ENCODE data around the gene ITPR1.

Gene ITPR1

GRCh38 chr3:4531478-4532025, 38.4 kb downstream of the ITPR1 start:
- ChIA-PET CTCF (interaction anchor here (1.5 to 7.2 kb wide), 6 partner anchors 9 to 57 kb away, joined by 4 to 53 read pairs (median 5); no protein-coding TSS in a partner anchor), POLR2A (interaction anchor here (0.8 kb wide), 1 partner anchor 38 kb away, joined by 3 read pairs; the partner anchor contains the start of gene ITPR1)
- Histone ChIP-seq H3K27ac (ENCODE audit: insufficient read depth in 1 of 2, low read depth in 1 of 2, low read length in 2 of 2, poor library complexity in 1 of 2, severe bottlenecking in 2 of 2) (no peak overlapping the region), H3K36me3 (ENCODE audit: control insufficient read depth in 4 of 4, insufficient read depth in 4 of 4, low read length in 3 of 4) (peaks cover 0 to 6% (median 1%) of the 10 kb centered on the region in 4 experiments), H3K4me3 (ENCODE audit: control insufficient read depth in 1 of 7, extremely low read depth in 1 of 7, insufficient read depth in 4 of 7, low read depth in 2 of 7, low read length in 6 of 7) (peak overlapping the region in 1 of 7 experiments; percentile 21), H3K9me3 (ENCODE audit: control extremely low read depth in 1 of 5, control insufficient read depth in 4 of 5, insufficient read depth in 2 of 5, low read depth in 1 of 5, low read length in 4 of 5) (no peaks in the 10 kb centered on the region), H3K27me3 (replicated peaks in 2 of 5; ENCODE audit: control insufficient read depth in 4 of 5, insufficient read depth in 5 of 5, low read length in 4 of 5) (no peaks in the 10 kb centered on the region), H3K4me1 (ENCODE audit: control extremely low read depth in 1 of 4, control insufficient read depth in 4 of 4, insufficient read depth in 4 of 4, low read length in 3 of 4) (peaks cover 20 to 77% (median 62%) of the 10 kb centered on the region in 4 experiments)
- peak in 2 of 3 donors; percentile 64 to 77 for DNase-seq

DNA sequence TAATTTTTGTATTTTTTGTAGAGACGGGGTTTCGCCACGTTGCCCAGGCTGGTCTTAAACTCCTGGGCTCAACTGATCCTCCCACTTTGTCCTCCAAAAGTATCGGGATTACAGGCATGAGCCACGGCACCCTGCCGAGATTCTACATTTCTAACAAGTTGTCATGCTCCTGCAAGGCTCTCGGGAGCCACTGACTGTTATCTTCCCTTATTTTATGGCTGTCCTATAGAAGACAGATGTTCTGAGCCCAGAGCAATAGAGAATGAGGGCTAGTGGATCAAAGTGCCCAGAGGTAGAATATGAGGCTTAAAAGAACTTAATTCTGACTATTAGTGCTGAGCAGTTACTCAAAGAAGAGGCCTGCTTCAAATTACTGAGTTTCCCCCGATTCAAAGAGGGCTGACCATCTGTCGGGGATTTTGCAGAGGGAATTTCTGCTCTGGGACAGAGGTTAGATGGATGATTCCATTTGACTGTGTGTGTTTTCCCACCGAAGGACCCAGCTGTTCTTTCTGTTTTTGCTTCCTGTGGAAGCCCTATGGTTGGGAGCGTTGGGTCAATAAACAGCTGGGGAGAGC, 39.5 kb downstream of the ITPR1 start:
- peaks cover 0 to 3% (median 0%) of the 10 kb centered on the region in 5 experiments for H3K9me3 ChIP-seq (ENCODE audit: control extremely low read depth in 1 of 5, control insufficient read depth in 4 of 5, insufficient read depth in 2 of 5, low read depth in 1 of 5, low read length in 4 of 5)
- no peak for DNase-seq
- peak overlapping the region in 2 of 7 experiments; percentile 8 to 57 for H3K4me3 ChIP-seq (ENCODE audit: control insufficient read depth in 1 of 7, extremely low read depth in 1 of 7, insufficient read depth in 4 of 7, low read depth in 2 of 7, low read length in 6 of 7)

GRCh38 chr3:4533489-4534443, 40.6 kb downstream of the ITPR1 start:
- Histone ChIP-seq H3K36me3 (ENCODE audit: control insufficient read depth in 4 of 4, insufficient read depth in 4 of 4, low read length in 3 of 4) (peaks cover 0 to 2% (median 0%) of the 10 kb centered on the region in 4 experiments), H3K27ac (ENCODE audit: insufficient read depth in 1 of 2, low read depth in 1 of 2, low read length in 2 of 2, poor library complexity in 1 of 2, severe bottlenecking in 2 of 2) (peak overlapping the region; percentile 69 to 83), H3K4me1 (ENCODE audit: control extremely low read depth in 1 of 4, control insufficient read depth in 4 of 4, insufficient read depth in 4 of 4, low read length in 3 of 4) (peaks cover 20 to 74% (median 59%) of the 10 kb centered on the region in 4 experiments), H3K27me3 (replicated peaks in 2 of 5; ENCODE audit: control insufficient read depth in 4 of 5, insufficient read depth in 5 of 5, low read length in 4 of 5) (no peaks in the 10 kb centered on the region), H3K9me3 (ENCODE audit: control extremely low read depth in 1 of 5, control insufficient read depth in 4 of 5, insufficient read depth in 2 of 5, low read depth in 1 of 5, low read length in 4 of 5) (peaks cover 0 to 3% (median 0%) of the 10 kb centered on the region in 5 experiments), H3K4me3 (ENCODE audit: control insufficient read depth in 1 of 7, extremely low read depth in 1 of 7, insufficient read depth in 4 of 7, low read depth in 2 of 7, low read length in 6 of 7) (peak overlapping the region in 5 of 7 experiments; percentile 16 to 57 (median 54))
- ChIA-PET POLR2A (interaction anchor here (0.6 to 1.3 kb wide), 5 partner anchors 9 to 634 kb away, joined by 3 to 7 read pairs (median 4); partner anchors contain the start of gene ITPR1), CTCF (interaction anchor here (0.7 to 7.2 kb wide), 20 partner anchors 8 to 219 kb away, joined by 3 to 53 read pairs (median 5); no protein-coding TSS in a partner anchor)
- peak; percentile 93 to 99 (median 97) for DNase-seq
- 8% methylated on average over 11 of the region's 14 CpGs for WGBS (ENCODE audit: insufficient coverage)

More for the DNA sequence above, 39.5 kb downstream of the ITPR1 start:
- H3K27me3 ChIP-seq (replicated peaks in 2 of 5; ENCODE audit: control insufficient read depth in 4 of 5, insufficient read depth in 5 of 5, low read length in 4 of 5): no peaks in the 10 kb centered on the region
- ChIA-PET CTCF (interaction anchor here (0.8 to 7.2 kb wide), 10 partner anchors 9 to 100 kb away, joined by 4 to 53 read pairs (median 7); no protein-coding TSS in a partner anchor), POLR2A (interaction anchor here (0.7 to 1.1 kb wide), 2 partner anchors 8 to 13 kb away, joined by 4 to 7 read pairs; no protein-coding TSS in a partner anchor)
- peaks cover 0 to 6% (median 0%) of the 10 kb centered on the region in 4 experiments for H3K36me3 ChIP-seq (ENCODE audit: control insufficient read depth in 4 of 4, insufficient read depth in 4 of 4, low read length in 3 of 4)
- H3K4me1 ChIP-seq (ENCODE audit: control extremely low read depth in 1 of 4, control insufficient read depth in 4 of 4, insufficient read depth in 4 of 4, low read length in 3 of 4): peaks cover 20 to 83% (median 62%) of the 10 kb centered on the region in 4 experiments
- peak overlapping the region; percentile 69 to 83 for H3K27ac ChIP-seq (ENCODE audit: insufficient read depth in 1 of 2, low read depth in 1 of 2, low read length in 2 of 2, poor library complexity in 1 of 2, severe bottlenecking in 2 of 2)
- 78% methylated on average over 11 of the region's 11 CpGs for WGBS (ENCODE audit: insufficient coverage)

- POLR2A ChIA-PET: interaction anchor here (0.7 to 1.3 kb wide), 2 partner anchors 21 to 42 kb away, joined by 3 to 7 read pairs; partner anchors contain the start of gene ITPR1
Observed at GRCh38 chr3:4534906-4535305, 41.8 kb downstream of the ITPR1 start.

DNA sequence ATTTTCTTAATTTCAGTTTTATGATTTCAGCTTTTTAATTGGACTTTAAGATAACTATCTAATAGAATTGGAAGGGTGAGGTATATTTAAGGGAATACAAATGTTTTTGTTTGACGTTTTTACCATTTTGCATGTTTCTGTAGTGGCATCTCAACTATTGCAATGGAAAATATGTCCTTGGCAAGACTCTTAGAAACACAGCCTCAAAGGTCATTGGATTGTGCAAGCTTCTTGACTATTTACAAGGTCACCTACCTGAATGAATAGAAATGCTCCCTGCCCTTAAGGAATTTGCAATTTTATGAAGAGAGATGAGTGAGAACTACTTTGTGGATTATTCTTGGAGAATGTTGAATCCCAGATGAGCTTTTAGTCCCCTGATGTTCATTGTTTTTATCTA, 43.1 kb downstream of the ITPR1 start:
- H3K27ac ChIP-seq (ENCODE audit: insufficient read depth in 1 of 2, low read depth in 1 of 2, low read length in 2 of 2, poor library complexity in 1 of 2, severe bottlenecking in 2 of 2): no peak overlapping the region
- H3K27me3 ChIP-seq (replicated peaks in 2 of 5; ENCODE audit: control insufficient read depth in 4 of 5, insufficient read depth in 5 of 5, low read length in 4 of 5): no peaks in the 10 kb centered on the region
- no peak overlapping the region for H3K4me3 ChIP-seq (ENCODE audit: control insufficient read depth in 1 of 7, extremely low read depth in 1 of 7, insufficient read depth in 4 of 7, low read depth in 2 of 7, low read length in 6 of 7)
- H3K36me3 ChIP-seq (ENCODE audit: control insufficient read depth in 4 of 4, insufficient read depth in 4 of 4, low read length in 3 of 4): no peaks in the 10 kb centered on the region
- CTCF ChIA-PET: interaction anchor here (0.9 to 7.2 kb wide), 6 partner anchors 17 to 97 kb away, joined by 3 to 53 read pairs (median 4); no protein-coding TSS in a partner anchor
- WGBS (ENCODE audit: insufficient coverage): 100% methylated on average over 1 of the region's 1 CpG
- H3K4me1 ChIP-seq (ENCODE audit: control extremely low read depth in 1 of 4, control insufficient read depth in 4 of 4, insufficient read depth in 4 of 4, low read length in 3 of 4): peaks cover 20 to 57% (median 41%) of the 10 kb centered on the region in 4 experiments
- POLR2A ChIA-PET: no interaction called here
- H3K9me3 ChIP-seq (ENCODE audit: control extremely low read depth in 1 of 5, control insufficient read depth in 4 of 5, insufficient read depth in 2 of 5, low read depth in 1 of 5, low read length in 4 of 5): peaks cover 0 to 7% (median 0%) of the 10 kb centered on the region in 5 experiments
- DNase-seq: no peak

More at GRCh38 chr3:4534906-4535305, 41.8 kb downstream of the ITPR1 start:
- peak in 1 of 3 donors; percentile 52 for DNase-seq
- Histone ChIP-seq H3K4me1 (ENCODE audit: control extremely low read depth in 1 of 4, control insufficient read depth in 4 of 4, insufficient read depth in 4 of 4, low read length in 3 of 4) (peaks cover 20 to 71% (median 54%) of the 10 kb centered on the region in 4 experiments), H3K27ac (ENCODE audit: insufficient read depth in 1 of 2, low read depth in 1 of 2, low read length in 2 of 2, poor library complexity in 1 of 2, severe bottlenecking in 2 of 2) (peak overlapping the region in 1 of 2 experiments; percentile 83), H3K4me3 (ENCODE audit: control insufficient read depth in 1 of 7, extremely low read depth in 1 of 7, insufficient read depth in 4 of 7, low read depth in 2 of 7, low read length in 6 of 7) (peak overlapping the region in 2 of 7 experiments; percentile 19 to 57), H3K27me3 (replicated peaks in 2 of 5; ENCODE audit: control insufficient read depth in 4 of 5, insufficient read depth in 5 of 5, low read length in 4 of 5) (no peaks in the 10 kb centered on the region), H3K36me3 (ENCODE audit: control insufficient read depth in 4 of 4, insufficient read depth in 4 of 4, low read length in 3 of 4) (no peaks in the 10 kb centered on the region), H3K9me3 (ENCODE audit: control extremely low read depth in 1 of 5, control insufficient read depth in 4 of 5, insufficient read depth in 2 of 5, low read depth in 1 of 5, low read length in 4 of 5) (peaks cover 0 to 7% (median 0%) of the 10 kb centered on the region in 5 experiments)
- WGBS (ENCODE audit: insufficient coverage): no CpG with 5 or more reads among the region's 5 CpGs
- CTCF ChIA-PET: interaction anchor here (0.7 to 7.2 kb wide), 15 partner anchors 9 to 184 kb away, joined by 3 to 53 read pairs (median 5); partner anchors contain the start of gene ITPR1

GRCh38 chr3:4540267-4540666, 47.1 kb downstream of the ITPR1 start:
- Histone ChIP-seq H3K27ac (ENCODE audit: insufficient read depth in 1 of 2, low read depth in 1 of 2, low read length in 2 of 2, poor library complexity in 1 of 2, severe bottlenecking in 2 of 2) (no peak overlapping the region), H3K9me3 (ENCODE audit: control extremely low read depth in 1 of 5, control insufficient read depth in 4 of 5, insufficient read depth in 2 of 5, low read depth in 1 of 5, low read length in 4 of 5) (peaks cover 0 to 7% (median 0%) of the 10 kb centered on the region in 5 experiments), H3K4me1 (ENCODE audit: control extremely low read depth in 1 of 4, control insufficient read depth in 4 of 4, insufficient read depth in 4 of 4, low read length in 3 of 4) (peaks cover 0 to 30% (median 11%) of the 10 kb centered on the region in 4 experiments), H3K4me3 (ENCODE audit: control insufficient read depth in 1 of 7, extremely low read depth in 1 of 7, insufficient read depth in 4 of 7, low read depth in 2 of 7, low read length in 6 of 7) (no peak overlapping the region), H3K36me3 (ENCODE audit: control insufficient read depth in 4 of 4, insufficient read depth in 4 of 4, low read length in 3 of 4) (no peaks in the 10 kb centered on the region), H3K27me3 (replicated peaks in 2 of 5; ENCODE audit: control insufficient read depth in 4 of 5, insufficient read depth in 5 of 5, low read length in 4 of 5) (no peaks in the 10 kb centered on the region)
- CTCF ChIA-PET: no interaction called here
- WGBS (ENCODE audit: insufficient coverage): 100% methylated on average over 1 of the region's 4 CpGs
- POLR2A ChIA-PET: no interaction called here
- no peak for DNase-seq
